ENCODE data around the gene PACS1. TPM values are rescaled to one million over a fixed set of nuclear protein-coding genes. Genes with fewer than 3 reads are reported as not detected.

The PACS1 gene
- total and polyA plus RNA-seq, 8 donors: 50.7 to 57.5 (median 54.9) TPM

DNA sequence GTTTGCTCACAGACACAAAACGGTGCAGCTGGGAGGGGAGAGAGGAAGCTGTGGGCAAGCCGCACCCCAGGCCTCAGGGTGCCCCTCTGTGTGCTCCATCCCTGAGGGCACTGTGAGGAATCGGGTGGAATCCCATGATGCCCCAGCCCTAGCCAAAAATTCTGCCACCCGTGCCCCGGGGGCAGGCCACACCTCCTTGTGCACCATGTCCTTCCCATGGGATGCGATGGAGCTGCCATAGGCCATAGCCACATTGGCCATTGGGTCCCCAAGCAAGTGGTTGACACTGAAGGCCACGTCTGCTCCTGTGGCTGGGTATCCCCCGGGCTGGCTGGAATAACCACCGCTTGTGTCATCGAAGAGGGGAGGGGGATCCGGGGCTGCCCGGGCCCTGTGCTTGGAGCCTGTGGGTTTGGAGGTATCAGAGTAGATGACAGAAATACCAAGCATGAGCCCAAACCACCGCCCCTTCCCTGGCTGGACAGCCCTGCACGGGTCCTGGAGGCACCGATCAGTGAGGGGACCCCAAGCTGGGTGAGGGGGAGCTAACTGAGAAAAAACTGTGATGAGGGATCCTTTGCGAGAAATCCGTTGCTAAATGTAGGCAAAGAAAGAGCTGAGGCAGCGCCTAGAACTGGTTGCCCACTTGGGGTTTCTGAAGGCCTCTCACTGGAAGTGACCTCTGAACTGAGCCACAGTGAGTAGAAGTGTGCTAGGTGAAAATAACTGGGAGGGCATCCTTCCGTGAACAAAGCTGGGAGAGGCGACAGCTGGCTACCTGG lies 218.0 kb downstream of the PACS1 start:
- Histone ChIP-seq H3K27ac (peak overlapping the region; percentile 89 to 92), H3K4me1 (peaks cover 16 to 33% of the 10 kb centered on the region in 2 donors), H3K27me3 (peaks cover 14 to 34% of the 10 kb centered on the region in 2 donors), H3K36me3 (peaks cover 0 to 20% of the 10 kb centered on the region in 2 donors), H3K4me3 (peak overlapping the region; percentile 69 to 75), H3K9me3 (no peaks in the 10 kb centered on the region)
- intact Hi-C loops (cut with DNase I): no loop called here
- TF ChIP-seq, protein P1, sequence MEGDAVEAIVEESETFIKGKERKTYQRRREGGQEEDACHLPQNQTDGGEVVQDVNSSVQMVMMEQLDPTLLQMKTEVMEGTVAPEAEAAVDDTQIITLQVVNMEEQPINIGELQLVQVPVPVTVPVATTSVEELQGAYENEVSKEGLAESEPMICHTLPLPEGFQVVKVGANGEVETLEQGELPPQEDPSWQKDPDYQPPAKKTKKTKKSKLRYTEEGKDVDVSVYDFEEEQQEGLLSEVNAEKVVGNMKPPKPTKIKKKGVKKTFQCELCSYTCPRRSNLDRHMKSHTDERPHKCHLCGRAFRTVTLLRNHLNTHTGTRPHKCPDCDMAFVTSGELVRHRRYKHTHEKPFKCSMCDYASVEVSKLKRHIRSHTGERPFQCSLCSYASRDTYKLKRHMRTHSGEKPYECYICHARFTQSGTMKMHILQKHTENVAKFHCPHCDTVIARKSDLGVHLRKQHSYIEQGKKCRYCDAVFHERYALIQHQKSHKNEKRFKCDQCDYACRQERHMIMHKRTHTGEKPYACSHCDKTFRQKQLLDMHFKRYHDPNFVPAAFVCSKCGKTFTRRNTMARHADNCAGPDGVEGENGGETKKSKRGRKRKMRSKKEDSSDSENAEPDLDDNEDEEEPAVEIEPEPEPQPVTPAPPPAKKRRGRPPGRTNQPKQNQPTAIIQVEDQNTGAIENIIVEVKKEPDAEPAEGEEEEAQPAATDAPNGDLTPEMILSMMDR (IDR thresholded peaks at IDR 0.05): no peak
- no peak for DNase-seq
- peak; percentile 1 for ATAC-seq

DNA sequence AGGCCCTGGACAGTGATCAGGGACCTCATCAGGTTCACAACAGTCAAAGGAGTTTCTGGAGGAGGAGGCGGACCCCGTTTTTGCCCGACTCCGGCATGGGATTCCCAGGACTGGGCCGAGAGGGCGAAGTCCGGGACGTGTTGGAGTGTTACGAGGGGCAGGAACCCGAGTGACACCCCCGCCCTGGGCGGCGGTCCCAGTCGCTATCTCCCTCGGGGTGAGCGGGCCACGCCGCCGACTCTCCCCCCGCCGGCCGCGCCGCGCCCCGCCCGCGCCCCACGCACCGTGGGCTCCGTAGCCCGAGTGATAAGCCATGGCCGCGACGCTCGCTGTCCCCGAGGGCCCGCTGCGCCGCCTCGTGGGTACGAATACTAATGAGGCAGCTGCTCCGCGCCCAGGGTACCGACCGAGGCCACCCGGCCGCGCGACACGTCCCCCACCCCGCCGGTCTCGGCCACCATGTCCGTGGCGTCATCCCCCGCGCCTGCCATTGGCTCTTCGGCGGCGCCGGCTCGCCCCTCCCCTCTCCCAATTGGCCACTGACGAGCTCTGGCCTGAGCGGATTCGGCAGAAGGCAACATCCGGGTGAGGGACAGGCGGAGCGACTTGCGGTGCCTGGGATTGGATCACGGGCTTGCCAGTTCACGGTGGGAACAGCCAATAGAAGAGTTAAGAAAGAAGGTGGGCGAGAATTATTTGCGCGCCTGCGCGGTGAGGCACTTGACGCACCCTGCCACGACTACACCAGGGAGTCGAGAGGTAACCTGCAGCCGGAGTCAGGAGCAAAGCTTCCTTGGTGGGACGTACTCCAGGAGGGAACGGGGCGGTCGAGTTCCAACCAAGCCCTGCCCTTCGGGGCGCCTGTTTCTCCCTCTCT lies 218.8 kb downstream of the PACS1 start, which contains the start of gene YIF1A:
TSS of gene YIF1A (minus strand) at position 473 of the 877 bp plus-strand sequence. CDS start at position 315, 158 bp downstream.
- intact Hi-C loops (cut with DNase I): no loop called here
- peak; percentile 96 for ATAC-seq
- peaks cover 16 to 33% of the 10 kb centered on the region in 2 donors for H3K4me1 ChIP-seq
- H3K4me3 ChIP-seq: peak within 1 kb of the TSS; percentile 69 to 75
- H3K27me3 ChIP-seq: peaks cover 19 to 42% of the 10 kb centered on the region in 2 donors
- H3K9me3 ChIP-seq: no peaks in the 10 kb centered on the region
- peak; percentile 97 to 99 (median 98) for DNase-seq
- peak within 1 kb of the TSS; percentile 89 to 92 for H3K27ac ChIP-seq
- peaks cover 0 to 15% of the 10 kb centered on the region in 2 donors for H3K36me3 ChIP-seq
- TF ChIP-seq, protein P1 (IDR thresholded peaks at IDR 0.05): no peak

DNA sequence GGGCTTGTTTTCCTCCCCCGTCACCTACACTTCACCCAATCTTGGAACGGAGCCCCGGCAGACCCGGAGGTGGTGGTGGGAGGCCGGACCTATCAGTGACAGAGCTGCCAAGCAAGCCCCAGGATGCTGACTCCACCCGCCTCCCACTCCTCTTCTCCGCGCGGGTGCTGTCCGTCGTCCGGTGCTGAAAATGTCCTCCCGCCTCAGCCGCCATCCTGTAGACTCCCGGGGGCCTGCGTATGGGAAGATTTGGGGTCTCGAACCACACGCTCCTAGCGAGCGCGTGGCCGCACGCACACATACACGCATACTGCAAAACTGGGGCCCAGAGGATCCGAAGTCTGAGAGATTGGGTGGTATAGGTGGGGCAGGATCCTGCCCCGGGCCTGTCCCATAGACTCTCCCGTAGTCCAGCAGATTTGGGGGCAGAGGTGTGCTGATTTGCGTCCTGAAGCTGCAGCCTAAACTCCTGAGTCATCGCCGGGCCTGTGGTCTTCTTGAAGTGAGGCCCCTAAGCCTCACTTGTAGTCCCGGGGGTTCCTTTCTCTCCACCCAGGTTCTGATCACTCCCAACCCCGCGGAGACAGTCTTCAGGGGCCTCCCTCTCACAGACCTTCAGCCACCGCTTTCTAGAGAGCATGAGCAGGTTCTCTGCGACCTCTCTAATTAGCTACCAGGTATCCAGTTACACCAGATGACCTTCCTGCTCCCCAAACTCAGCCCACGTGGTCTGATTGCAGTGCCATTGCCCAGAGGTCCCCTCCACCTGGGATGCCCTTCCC lies 219.7 kb downstream of the PACS1 start:
- Histone ChIP-seq H3K27ac (peak overlapping the region; percentile 89 to 92), H3K4me1 (peaks cover 16 to 33% of the 10 kb centered on the region in 2 donors), H3K27me3 (peaks cover 19 to 50% of the 10 kb centered on the region in 2 donors), H3K9me3 (no peaks in the 10 kb centered on the region), H3K4me3 (peak overlapping the region; percentile 69 to 75), H3K36me3 (peaks cover 0 to 7% of the 10 kb centered on the region in 2 donors)
- ATAC-seq (peak; percentile 77), DNase-seq (peak in 3 of 4 donors; percentile 83 to 90 (median 83))
- TF ChIP-seq, protein P1 (IDR thresholded peaks at IDR 0.05): no peak
- intact Hi-C loops (cut with DNase I): no loop called here

DNA sequence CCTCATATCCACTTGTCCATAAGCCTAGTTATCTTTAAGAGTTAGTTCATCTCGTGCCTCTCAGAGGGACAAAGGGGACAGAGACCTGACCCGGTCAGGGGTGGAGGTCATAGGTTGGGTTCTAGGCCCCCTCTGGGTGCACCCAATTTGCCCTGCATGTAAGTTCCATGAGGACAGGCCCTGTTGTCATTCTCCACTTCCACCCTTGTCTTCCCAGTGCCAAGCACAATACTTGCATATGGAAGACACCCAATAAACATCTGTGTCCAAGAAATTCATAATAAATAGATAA lies 220.2 kb downstream of the PACS1 start:
- Histone ChIP-seq H3K36me3 (peaks cover 0 to 1% of the 10 kb centered on the region in 2 donors), H3K4me3 (peak overlapping the region in 1 of 2 donors; percentile 69), H3K4me1 (peaks cover 16 to 33% of the 10 kb centered on the region in 2 donors), H3K27ac (no peak overlapping the region), H3K9me3 (no peaks in the 10 kb centered on the region), H3K27me3 (peaks cover 19 to 56% of the 10 kb centered on the region in 2 donors)
- TF ChIP-seq, protein P1 (IDR thresholded peaks at IDR 0.05): no peak
- ATAC-seq (no peak), DNase-seq (no peak)
- intact Hi-C loops (cut with DNase I): no loop called here
